K562 (cell line): ENCODE results near the gene SLC26A8. TPM values are rescaled to one million over a fixed set of nuclear protein-coding genes. Genes with fewer than 3 reads are reported as not detected.
A peak's percentile ranks its signal among the peaks of the same experiment; 100 is the strongest.

Experiments
- ETV6 ChIP-seq, 3 experiments: fragments of 150-350 bp in 1 of 3; sonication (generic) in 1 of 3; formaldehyde crosslinking in 1 of 3; IDR thresholded peaks; 2 replicates each; pipeline versions ENCODE4 v1.6.1 to v1.8.0; 2014 to 2022; ENCODE audit warnings: borderline replicate concordance in 2 of 3, low read depth in 2 of 3, antibody characterized with exemption in 1 of 3, low read length in 1 of 3, mild to moderate bottlenecking in 1 of 3, missing genetic modification reagents in 1 of 3
- FIP1L1 ChIP-seq: fragments of 200-400 bp; formaldehyde crosslinking; IDR thresholded peaks from 2 replicates; pipeline ENCODE4 v1.6.1; 2018; ENCODE audit warnings: mild to moderate bottlenecking, low read depth, low read length; ENCODE audit not compliant: poor library complexity, severe bottlenecking
- GATAD2B ChIP-seq: fragments of 450-650 bp; IDR thresholded peaks from 2 replicates; pipeline ENCODE4 v1.6.1; 2017; ENCODE audit warnings: mild to moderate bottlenecking, borderline replicate concordance
- MTA2 ChIP-seq: fragments of 450-650 bp; IDR thresholded peaks from 2 replicates; pipeline ENCODE4 v1.6.1; 2016; ENCODE audit warnings: low read depth
- NEUROD1 ChIP-seq: fragments of 150-350 bp; IDR thresholded peaks from 2 replicates; pipeline ENCODE4 v1.6.1; 2014; ENCODE audit warnings: borderline replicate concordance, low read length, low read depth; ENCODE audit not compliant: partially characterized antibody
- NFRKB ChIP-seq: fragments of 450-650 bp; IDR thresholded peaks from 2 replicates; pipeline ENCODE4 v1.6.1; 2016; ENCODE audit warnings: low read depth
- RNF2 ChIP-seq: sonication (generic); IDR thresholded peaks from 2 replicates; pipeline ENCODE4 v1.6.1; 2016
- SOX6 ChIP-seq: fragments of 450-650 bp; IDR thresholded peaks from 2 replicates; pipeline ENCODE4 v1.6.1; 2014; ENCODE audit warnings: mild to moderate bottlenecking
- SREBF1 ChIP-seq: fragments of 150-350 bp; IDR thresholded peaks from 2 replicates; pipeline ENCODE4 v1.6.1; 2014; ENCODE audit warnings: antibody characterized with exemption, low read depth, low read length, borderline replicate concordance
- ZNF217 ChIP-seq: sonication (generic); formaldehyde crosslinking; IDR thresholded peaks from 2 replicates; pipeline ENCODE4 v1.8.0; 2022; ENCODE audit warnings: mild to moderate bottlenecking, missing genetic modification reagents
- ZNF232 ChIP-seq: sonication (generic); formaldehyde crosslinking; IDR thresholded peaks from 2 replicates; pipeline ENCODE4 v1.8.0; 2022; ENCODE audit warnings: mild to moderate bottlenecking, missing genetic modification reagents
- ZNF324 ChIP-seq: fragments of 250-450 bp; sonication (Bioruptor Pico); IDR thresholded peaks from 2 replicates; pipeline ENCODE4 v1.4.0; 2020; ENCODE audit warnings: mild to moderate bottlenecking
- ZNF586 ChIP-seq: fragments of 450-650 bp; formaldehyde crosslinking; conservative IDR thresholded peaks from 2 replicates; pipeline ENCODE4 v1.4.0; 2020; ENCODE audit warnings: mild to moderate bottlenecking, moderate library complexity
- polyA plus RNA-seq, 8 experiments: library from polyadenylated mRNA; depleted of rRNA in 4 of 8; stranded (reverse) in 5 of 8; unstranded in 3 of 8; fragments of >200 nt; fragmentation: Nextera tagmentation in 2 of 8; fragmentation: Illumina TruSeq in 1 of 8; extraction: Ambion mirVana in 2 of 8; extraction: Trizol in 1 of 8; gene quantifications; 2 replicates each; pipeline versions ENCODE4 v1.2.1 to v1.2.3, GENCODE V29; 2011 to 2014; ENCODE audit warnings: inconsistent platforms in 1 of 8, missing spikeins in 1 of 8
- total RNA-seq, 7 experiments: library from RNA; depleted of rRNA in 6 of 7; stranded (reverse); fragments of >200 nt in 6 of 7; fragmentation: Illumina TruSeq in 2 of 7; extraction: Trizol in 2 of 7; gene quantifications; 2 replicates each; pipeline versions ENCODE4 v1.2.1 to v1.2.3, GENCODE V29; 2011 to 2021; ENCODE audit warnings: low replicate concordance in 1 of 7
- TF ChIP-seq, protein P1 (sequence below): fragments of 450-650 bp; IDR thresholded peaks from 2 replicates; pipeline ENCODE4 v1.6.1; 2016; ENCODE audit warnings: missing biosample characterization, missing genetic modification characterization
- TF ChIP-seq, protein P2 (sequence below): fragments of 250-450 bp; sonication (Bioruptor Pico); IDR thresholded peaks from 2 replicates; pipeline ENCODE4 v1.9.0; 2021; ENCODE audit warnings: mild to moderate bottlenecking
- TF ChIP-seq, protein P3 (sequence below), 3 experiments: IDR thresholded peaks in 2 of 3; conservative IDR thresholded peaks in 1 of 3; 2 replicates each; pipeline ENCODE4 v1.5.1; 2011 to 2012; ENCODE audit warnings: low read length in 3 of 3, mild to moderate bottlenecking in 3 of 3, control low read depth in 2 of 3, improper control_type of control experiment in 1 of 3, inconsistent platforms in 1 of 3, low read depth in 1 of 3, mixed read lengths in 1 of 3, moderate library complexity in 1 of 3; ENCODE audit not compliant: insufficient read depth in 2 of 3
- TF ChIP-seq, protein P4 (sequence below): fragments of 250-450 bp; sonication (Bioruptor Pico); IDR thresholded peaks from 2 replicates; pipeline ENCODE4 v1.5.0; 2021; ENCODE audit warnings: mild to moderate bottlenecking, moderate library complexity
- TF ChIP-seq, protein P5 (sequence below), 3 experiments: fragments of 200-800 bp in 1 of 3; sonication (Bioruptor generic) in 1 of 3; sonication (generic) in 1 of 3; formaldehyde crosslinking in 1 of 3; IDR thresholded peaks; 2 replicates each; pipeline versions ENCODE4 v1.6.1 to v1.8.0; 2016 to 2022; ENCODE audit warnings: mild to moderate bottlenecking in 2 of 3, missing compliant biosample characterization in 2 of 3, missing genetic modification characterization in 2 of 3, missing genetic modification reagents in 1 of 3

The SLC26A8 gene
- total and polyA plus RNA-seq, 9 of the 15 experiments (the other 6 are each of a cell fraction or from before 2014, with no cell fraction given): not detected

DNA sequence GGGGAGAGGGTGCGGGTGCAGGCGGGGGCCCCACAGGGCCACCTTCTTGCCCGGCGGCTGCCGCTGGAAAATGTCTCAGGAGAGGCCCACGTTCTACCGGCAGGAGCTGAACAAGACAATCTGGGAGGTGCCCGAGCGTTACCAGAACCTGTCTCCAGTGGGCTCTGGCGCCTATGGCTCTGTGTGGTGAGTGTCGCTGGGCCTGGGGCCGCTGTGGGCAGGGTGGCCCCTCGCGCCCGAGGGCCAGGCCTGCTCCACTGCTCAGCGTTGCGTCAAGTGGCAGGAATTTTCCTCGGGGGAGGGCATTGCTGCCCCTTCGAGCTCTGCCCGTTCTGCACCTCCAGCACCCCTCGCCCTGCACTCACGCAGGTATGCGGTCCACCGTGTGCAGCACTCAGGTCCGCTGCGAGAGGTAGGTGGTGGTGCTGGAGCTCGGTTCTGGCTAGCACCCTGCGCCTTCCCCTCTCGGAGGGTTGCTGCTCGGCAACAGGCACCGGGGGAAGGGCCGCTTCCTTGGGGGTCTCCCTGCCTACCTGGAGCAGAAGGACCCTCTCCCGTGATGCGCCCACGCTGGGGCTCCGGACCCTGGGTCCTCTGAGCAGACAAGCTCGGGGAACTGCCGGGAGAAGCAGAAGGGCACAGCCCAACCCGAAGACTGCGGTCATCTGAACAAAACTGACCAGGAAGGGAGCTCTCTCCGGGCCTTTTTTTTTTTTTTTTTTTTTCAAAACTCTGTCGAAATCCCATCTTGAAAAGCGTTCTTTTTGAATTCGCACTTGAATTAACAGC lies 3.8 kb upstream of the SLC26A8 start (continued):
- no peak for TF ChIP-seq ETV6 (IDR thresholded peaks at IDR 0.05; ENCODE audit: borderline replicate concordance in 1 of 2, low read depth in 2 of 2, low read length in 1 of 2)
- no peak for TF ChIP-seq ETV6 (CRISPR knock-in tag; IDR thresholded peaks at IDR 0.05; ENCODE audit: borderline replicate concordance)
- no peak for TF ChIP-seq ZNF586
- TF ChIP-seq, protein P1, sequence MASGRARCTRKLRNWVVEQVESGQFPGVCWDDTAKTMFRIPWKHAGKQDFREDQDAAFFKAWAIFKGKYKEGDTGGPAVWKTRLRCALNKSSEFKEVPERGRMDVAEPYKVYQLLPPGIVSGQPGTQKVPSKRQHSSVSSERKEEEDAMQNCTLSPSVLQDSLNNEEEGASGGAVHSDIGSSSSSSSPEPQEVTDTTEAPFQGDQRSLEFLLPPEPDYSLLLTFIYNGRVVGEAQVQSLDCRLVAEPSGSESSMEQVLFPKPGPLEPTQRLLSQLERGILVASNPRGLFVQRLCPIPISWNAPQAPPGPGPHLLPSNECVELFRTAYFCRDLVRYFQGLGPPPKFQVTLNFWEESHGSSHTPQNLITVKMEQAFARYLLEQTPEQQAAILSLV (tag): no peak
- TF ChIP-seq SOX6: no peak
- no peak for TF ChIP-seq SREBF1
- no peak for TF ChIP-seq NFRKB
- TF ChIP-seq, protein P2, sequence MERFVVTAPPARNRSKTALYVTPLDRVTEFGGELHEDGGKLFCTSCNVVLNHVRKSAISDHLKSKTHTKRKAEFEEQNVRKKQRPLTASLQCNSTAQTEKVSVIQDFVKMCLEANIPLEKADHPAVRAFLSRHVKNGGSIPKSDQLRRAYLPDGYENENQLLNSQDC: no peak
- TF ChIP-seq NEUROD1: no peak
- no peak for TF ChIP-seq FIP1L1
- no peak for TF ChIP-seq MTA2
- no peak for TF ChIP-seq ZNF217 (CRISPR knock-in tag)
- TF ChIP-seq ZNF232 (CRISPR knock-in tag): no peak
- TF ChIP-seq ZNF324 (CRISPR knock-in tag): no peak
- TF ChIP-seq, protein P3, sequence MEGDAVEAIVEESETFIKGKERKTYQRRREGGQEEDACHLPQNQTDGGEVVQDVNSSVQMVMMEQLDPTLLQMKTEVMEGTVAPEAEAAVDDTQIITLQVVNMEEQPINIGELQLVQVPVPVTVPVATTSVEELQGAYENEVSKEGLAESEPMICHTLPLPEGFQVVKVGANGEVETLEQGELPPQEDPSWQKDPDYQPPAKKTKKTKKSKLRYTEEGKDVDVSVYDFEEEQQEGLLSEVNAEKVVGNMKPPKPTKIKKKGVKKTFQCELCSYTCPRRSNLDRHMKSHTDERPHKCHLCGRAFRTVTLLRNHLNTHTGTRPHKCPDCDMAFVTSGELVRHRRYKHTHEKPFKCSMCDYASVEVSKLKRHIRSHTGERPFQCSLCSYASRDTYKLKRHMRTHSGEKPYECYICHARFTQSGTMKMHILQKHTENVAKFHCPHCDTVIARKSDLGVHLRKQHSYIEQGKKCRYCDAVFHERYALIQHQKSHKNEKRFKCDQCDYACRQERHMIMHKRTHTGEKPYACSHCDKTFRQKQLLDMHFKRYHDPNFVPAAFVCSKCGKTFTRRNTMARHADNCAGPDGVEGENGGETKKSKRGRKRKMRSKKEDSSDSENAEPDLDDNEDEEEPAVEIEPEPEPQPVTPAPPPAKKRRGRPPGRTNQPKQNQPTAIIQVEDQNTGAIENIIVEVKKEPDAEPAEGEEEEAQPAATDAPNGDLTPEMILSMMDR (IDR thresholded peaks at IDR 0.05 in 2 of 3, conservative IDR thresholded peaks at IDR 0.05 in 1 of 3; ENCODE audit: insufficient read depth in 2 of 3, low read depth in 1 of 3, low read length in 3 of 3): peak in 1 of 3 experiments; percentile 4; a peak in 1 of 6 replicates
- 0 out of 2 replicates have a peak, but pooled peaks have one; percentile 7 for TF ChIP-seq RNF2
- TF ChIP-seq GATAD2B: no peak
- TF ChIP-seq, protein P4, sequence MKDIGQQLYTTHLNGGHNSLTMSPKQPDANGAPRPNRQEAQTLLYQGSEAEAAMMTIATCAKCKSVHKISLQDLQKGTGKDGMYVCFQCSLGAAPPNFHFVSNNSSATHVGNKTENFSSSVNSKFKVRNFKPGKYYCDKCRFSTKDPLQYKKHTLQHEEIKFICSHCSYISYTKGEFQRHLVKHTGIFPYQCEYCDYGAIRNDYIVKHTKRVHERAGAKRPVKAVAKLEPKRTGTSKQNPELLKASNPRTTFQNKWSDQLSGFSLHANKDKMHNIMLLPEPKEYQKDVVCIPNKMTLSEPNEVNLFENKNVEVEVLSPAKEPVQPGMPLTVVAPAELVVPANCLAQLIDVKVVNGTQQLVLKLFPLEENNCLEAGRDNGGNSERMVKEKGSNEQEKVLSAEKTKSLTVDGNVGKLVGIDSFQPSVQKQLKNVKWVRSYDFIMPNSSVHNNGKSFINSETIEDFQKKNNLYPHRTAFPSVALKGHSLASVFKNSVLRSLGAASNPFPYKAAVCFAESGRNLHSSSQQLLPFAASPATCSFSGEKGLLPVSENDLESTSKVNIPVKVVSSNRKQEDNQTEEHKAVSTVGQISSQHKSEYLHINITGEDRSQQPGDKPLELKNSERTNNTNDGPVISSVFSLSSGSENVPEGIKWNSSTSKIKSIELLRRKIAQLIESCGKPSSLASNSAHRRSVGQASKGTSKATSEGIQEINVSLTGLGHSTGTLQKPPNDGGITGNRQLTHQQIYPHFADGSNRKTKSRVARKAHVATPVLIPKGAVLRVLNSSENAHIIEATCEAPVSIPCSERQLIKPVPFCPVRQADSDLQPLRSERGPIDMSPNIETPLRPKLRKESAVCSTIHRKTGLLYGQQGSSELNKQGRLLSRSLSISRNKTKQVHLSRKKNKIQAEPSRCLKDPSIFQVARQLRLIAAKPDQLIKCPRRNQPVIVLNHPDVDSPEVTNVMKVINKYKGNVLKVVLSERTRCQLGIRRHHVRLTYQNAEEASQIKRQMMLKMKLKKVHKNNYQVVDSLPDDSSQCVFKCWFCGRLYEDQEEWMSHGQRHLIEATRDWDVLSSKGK (CRISPR knock-in tag): no peak
- TF ChIP-seq, protein P5, sequence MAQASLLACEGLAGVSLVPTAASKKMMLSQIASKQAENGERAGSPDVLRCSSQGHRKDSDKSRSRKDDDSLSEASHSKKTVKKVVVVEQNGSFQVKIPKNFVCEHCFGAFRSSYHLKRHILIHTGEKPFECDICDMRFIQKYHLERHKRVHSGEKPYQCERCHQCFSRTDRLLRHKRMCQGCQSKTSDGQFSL (CRISPR knock-in tag; IDR thresholded peaks at IDR 0.05): peak; percentile 63; the same call in 1 of the 2 replicates
- TF ChIP-seq, protein P5 (tag; IDR thresholded peaks at IDR 0.05): no peak
